HepG2 (cell line): ENCODE results near the gene P2RX3. TPM values are rescaled to one million over a fixed set of nuclear protein-coding genes. Genes with fewer than 3 reads are reported as not detected.

Experiments used
- BORCS8-MEF2B ChIP-seq: sonication (generic); formaldehyde crosslinking; IDR thresholded peaks from 2 replicates; pipeline ENCODE4 v1.8.0; 2022; ENCODE audit warnings: mild to moderate bottlenecking, missing genetic modification reagents
- EED ChIP-seq: sonication (generic); formaldehyde crosslinking; IDR thresholded peaks from 2 replicates; pipeline ENCODE4 v1.5.0; 2020; ENCODE audit warnings: mild to moderate bottlenecking, missing genetic modification reagents
- FOXJ3 ChIP-seq: sonication (generic); formaldehyde crosslinking; IDR thresholded peaks from 2 replicates; pipeline ENCODE4 v1.4.0; 2020; ENCODE audit warnings: missing genetic modification reagents, mild to moderate bottlenecking, borderline replicate concordance
- GATA4 ChIP-seq: sonication (generic); IDR thresholded peaks from 2 replicates; pipeline ENCODE4 v1.6.1; 2016; ENCODE audit warnings: antibody characterized with exemption, low read depth, borderline replicate concordance
- GATAD2A ChIP-seq: IDR thresholded peaks from 2 replicates; pipeline ENCODE4 v1.6.1; 2016
- GMEB2 ChIP-seq: IDR thresholded peaks from 2 replicates; pipeline ENCODE4 v1.6.1; 2016; ENCODE audit warnings: missing biosample characterization, missing genetic modification reagents, low read depth
- HMG20A ChIP-seq: IDR thresholded peaks from 2 replicates; pipeline ENCODE4 v1.6.1; 2016; ENCODE audit warnings: borderline replicate concordance
- IKZF4 ChIP-seq: sonication (generic); formaldehyde crosslinking; IDR thresholded peaks from 2 replicates; pipeline ENCODE4 v1.5.1; 2020; ENCODE audit warnings: borderline replicate concordance, mild to moderate bottlenecking, low read depth, missing genetic modification reagents; ENCODE audit errors: not compliant biosample characterization
- MAFF ChIP-seq: IDR thresholded peaks from 2 replicates; pipeline ENCODE4 v1.6.1; 2011; ENCODE audit warnings: low read depth, low read length, improper control_type of control experiment
- MTA3 ChIP-seq: sonication (generic); formaldehyde crosslinking; IDR thresholded peaks from 2 replicates; pipeline ENCODE4 v1.4.0; 2020; ENCODE audit warnings: missing genetic modification reagents
- NR2C2 ChIP-seq: sonication (generic); formaldehyde crosslinking; IDR thresholded peaks from 2 replicates; pipeline ENCODE4 v1.4.0; 2020; ENCODE audit warnings: missing genetic modification reagents, mild to moderate bottlenecking, moderate library complexity, borderline replicate concordance
- RFX1 ChIP-seq: fragments of 450-650 bp; IDR thresholded peaks from 2 replicates; pipeline ENCODE4 v1.6.1; 2017
- SAP130 ChIP-seq: IDR thresholded peaks from 2 replicates; pipeline ENCODE4 v1.6.1; 2016; ENCODE audit warnings: low read depth
- SATB2 ChIP-seq: sonication (generic); formaldehyde crosslinking; IDR thresholded peaks from 2 replicates; pipeline ENCODE4 v1.5.0; 2020; ENCODE audit warnings: missing genetic modification reagents
- SOX6 ChIP-seq, 2 experiments: fragments of 450-650 bp in 1 of 2; sonication (generic) in 1 of 2; formaldehyde crosslinking in 1 of 2; IDR thresholded peaks; 2 replicates each; pipeline versions ENCODE4 v1.4.0 to v1.6.1; 2017 to 2020; ENCODE audit warnings: antibody characterized with exemption in 1 of 2, mild to moderate bottlenecking in 1 of 2, missing genetic modification reagents in 1 of 2
- SP4 ChIP-seq: sonication (generic); formaldehyde crosslinking; IDR thresholded peaks from 2 replicates; pipeline ENCODE4 v1.8.1; 2023; ENCODE audit warnings: mild to moderate bottlenecking, missing genetic modification reagents
- ZBTB7A ChIP-seq: sonication (generic); formaldehyde crosslinking; IDR thresholded peaks from 2 replicates; pipeline ENCODE4 v1.8.0; 2022; ENCODE audit warnings: mild to moderate bottlenecking, missing genetic modification reagents
- ZNF143 ChIP-seq: sonication (generic); formaldehyde crosslinking; IDR thresholded peaks from 2 replicates; pipeline ENCODE4 v1.4.0; 2020; ENCODE audit warnings: missing genetic modification reagents
- ZNF644 ChIP-seq: IDR thresholded peaks from 2 replicates; pipeline ENCODE4 v1.6.1; 2016; ENCODE audit warnings: low read depth
- ZNF652 ChIP-seq: IDR thresholded peaks from 2 replicates; pipeline ENCODE4 v1.6.1; 2016; ENCODE audit warnings: low read depth, borderline replicate concordance
- ZNF737 ChIP-seq: sonication (generic); formaldehyde crosslinking; IDR thresholded peaks from 2 replicates; pipeline ENCODE4 v1.5.0; 2020; ENCODE audit warnings: missing genetic modification reagents, mild to moderate bottlenecking, borderline replicate concordance
- ZNF768 ChIP-seq: sonication (generic); formaldehyde crosslinking; IDR thresholded peaks from 2 replicates; pipeline ENCODE4 v1.4.0; 2020; ENCODE audit warnings: missing genetic modification reagents
- ZNF770 ChIP-seq: sonication (generic); formaldehyde crosslinking; IDR thresholded peaks from 2 replicates; pipeline ENCODE4 v1.5.0; 2020; ENCODE audit warnings: mild to moderate bottlenecking, missing genetic modification reagents
- ZNF782 ChIP-seq: sonication (generic); formaldehyde crosslinking; IDR thresholded peaks from 2 replicates; pipeline ENCODE4 v1.4.0; 2020; ENCODE audit warnings: missing genetic modification reagents, mild to moderate bottlenecking, borderline replicate concordance
- polyA plus RNA-seq, 8 experiments: library from polyadenylated mRNA; depleted of rRNA in 3 of 8; stranded (reverse) in 7 of 8; unstranded in 1 of 8; fragments of >200 nt; fragmentation: Illumina TruSeq in 4 of 8; extraction: Trizol in 4 of 8; gene quantifications; 2 replicates each; pipeline versions ENCODE4 v1.2.1 to v1.2.3, GENCODE V29; 2011 to 2016; ENCODE audit warnings: low read depth in 4 of 8, missing spikeins in 1 of 8, mixed read lengths in 1 of 8; ENCODE audit not compliant: insufficient read depth in 1 of 8
- total RNA-seq, 5 experiments: library from RNA; depleted of rRNA; stranded (reverse); fragments of >200 nt; fragmentation: Illumina TruSeq; extraction: Trizol; gene quantifications; 2 replicates each; pipeline ENCODE4 v1.2.3, GENCODE V29; 2016; ENCODE audit warnings: low read depth in 1 of 5
- TF ChIP-seq, protein P1 (sequence below): sonication (generic); formaldehyde crosslinking; conservative IDR thresholded peaks from 2 replicates; pipeline ENCODE4 v1.5.0; 2020; ENCODE audit warnings: missing genetic modification reagents
- TF ChIP-seq, protein P2 (sequence below): sonication (generic); formaldehyde crosslinking; IDR thresholded peaks from 2 replicates; pipeline ENCODE4 v1.8.0; 2022; ENCODE audit warnings: missing genetic modification reagents, low read depth, mild to moderate bottlenecking, borderline replicate concordance
- TF ChIP-seq, protein P3 (sequence below): sonication (generic); formaldehyde crosslinking; IDR thresholded peaks from 2 replicates; pipeline ENCODE4 v1.4.0; 2020; ENCODE audit warnings: mild to moderate bottlenecking, missing genetic modification reagents

P2RX3 gene
- total and polyA plus RNA-seq, 2 of the 13 experiments (the other 11 are each of a cell fraction or from before 2014, with no cell fraction given) = 0.08 TPM; not detected in 1

DNA sequence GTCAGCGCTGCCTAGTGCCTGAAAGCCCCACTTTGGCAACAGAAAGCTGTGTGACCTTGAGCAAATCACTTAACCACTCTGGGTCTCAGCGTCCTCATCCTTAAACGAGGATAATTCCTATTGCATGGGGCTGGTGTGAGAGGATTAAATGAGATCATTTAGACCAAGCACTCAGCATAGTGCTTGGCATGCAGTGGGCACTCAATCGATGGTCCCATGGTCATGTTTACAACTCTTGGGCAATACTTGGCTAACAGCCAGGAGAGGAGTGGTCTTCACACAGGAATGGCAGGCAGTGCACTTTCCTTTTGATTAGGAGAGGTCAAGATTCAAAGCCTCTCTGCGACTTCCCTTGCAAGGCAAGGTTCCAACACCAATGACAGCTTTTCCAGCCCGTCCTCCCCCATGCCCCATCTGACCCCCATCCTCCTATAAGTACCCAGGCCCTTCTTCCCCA is 27.5 kb upstream of the P2RX3 start (continued):
- TF ChIP-seq, protein P1, sequence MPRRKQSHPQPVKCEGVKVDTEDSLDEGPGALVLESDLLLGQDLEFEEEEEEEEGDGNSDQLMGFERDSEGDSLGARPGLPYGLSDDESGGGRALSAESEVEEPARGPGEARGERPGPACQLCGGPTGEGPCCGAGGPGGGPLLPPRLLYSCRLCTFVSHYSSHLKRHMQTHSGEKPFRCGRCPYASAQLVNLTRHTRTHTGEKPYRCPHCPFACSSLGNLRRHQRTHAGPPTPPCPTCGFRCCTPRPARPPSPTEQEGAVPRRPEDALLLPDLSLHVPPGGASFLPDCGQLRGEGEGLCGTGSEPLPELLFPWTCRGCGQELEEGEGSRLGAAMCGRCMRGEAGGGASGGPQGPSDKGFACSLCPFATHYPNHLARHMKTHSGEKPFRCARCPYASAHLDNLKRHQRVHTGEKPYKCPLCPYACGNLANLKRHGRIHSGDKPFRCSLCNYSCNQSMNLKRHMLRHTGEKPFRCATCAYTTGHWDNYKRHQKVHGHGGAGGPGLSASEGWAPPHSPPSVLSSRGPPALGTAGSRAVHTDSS = no peak
- TF ChIP-seq HMG20A (CRISPR knock-in tag) = peak; percentile 31; the same call in 1 of the 2 replicates
- no peak for TF ChIP-seq SATB2
- TF ChIP-seq ZNF737 (CRISPR knock-in tag) = no peak
- no peak for TF ChIP-seq ZNF770 (CRISPR knock-in tag)
- TF ChIP-seq GATA4 = no peak
- no peak for TF ChIP-seq ZNF143
- peak; percentile 29; the same call in 1 of the 2 replicates for TF ChIP-seq NR2C2 (CRISPR knock-in tag)
- peak; percentile 92 for TF ChIP-seq ZNF768 (CRISPR knock-in tag)
- no peak for TF ChIP-seq GMEB2 (CRISPR knock-in tag)
- 0 out of 2 replicates have a peak, but pooled peaks have one; percentile 14 for TF ChIP-seq SP4 (CRISPR knock-in tag)
- TF ChIP-seq RFX1 = no peak
- no peak for TF ChIP-seq MTA3 (CRISPR knock-in tag)
- peak; percentile 30; the same call in 1 of the 2 replicates for TF ChIP-seq ZNF652
- TF ChIP-seq GATAD2A = peak; percentile 85
- no peak for TF ChIP-seq BORCS8-MEF2B (CRISPR knock-in tag)
- TF ChIP-seq EED (CRISPR knock-in tag) = no peak
- TF ChIP-seq, protein P2, sequence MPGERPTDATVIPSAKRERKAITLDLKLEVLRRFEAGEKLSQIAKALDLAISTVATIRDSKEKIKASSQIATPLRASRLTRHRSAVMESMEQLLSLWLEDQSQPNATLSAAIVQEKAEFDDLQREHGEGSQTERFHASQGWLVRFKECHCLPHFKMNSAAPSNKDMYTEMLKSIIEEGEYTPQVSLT (CRISPR knock-in tag) = no peak
- TF ChIP-seq FOXJ3 (CRISPR knock-in tag) = peak; percentile 82; the same call in 1 of the 2 replicates
- TF ChIP-seq MAFF = no peak
- no peak for TF ChIP-seq SOX6 (IDR thresholded peaks at IDR 0.05)
- TF ChIP-seq SOX6 (CRISPR knock-in tag; IDR thresholded peaks at IDR 0.05) = peak; percentile 50
- peak; percentile 94 for TF ChIP-seq ZBTB7A
- TF ChIP-seq, protein P3, sequence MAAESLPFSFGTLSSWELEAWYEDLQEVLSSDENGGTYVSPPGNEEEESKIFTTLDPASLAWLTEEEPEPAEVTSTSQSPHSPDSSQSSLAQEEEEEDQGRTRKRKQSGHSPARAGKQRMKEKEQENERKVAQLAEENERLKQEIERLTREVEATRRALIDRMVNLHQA = no peak
- TF ChIP-seq ZNF644 = 0 out of 2 replicates have a peak, but pooled peaks have one; percentile 39
- no peak for TF ChIP-seq ZNF782 (CRISPR knock-in tag)
- peak; percentile 36; the same call in 1 of the 2 replicates for TF ChIP-seq SAP130 (CRISPR knock-in tag)
- TF ChIP-seq IKZF4 (CRISPR knock-in tag) = no peak
